ENCODE results near the gene SETD1B. TPM values are rescaled to one million over a fixed set of nuclear protein-coding genes. Genes with fewer than 3 reads are reported as not detected.

The SETD1B gene
- total RNA-seq, 2 experiments from 2014 or later, result 13.3 TPM

GRCh38 chr12:121764808-121765207, 39.0 kb upstream of the SETD1B start:
- H3K4me1 Mint-ChIP-seq (ENCODE audit: low read depth), result no peaks in the 10 kb centered on the region
- H3K36me3 Mint-ChIP-seq (ENCODE audit: low read depth), result peaks cover 7% of the 10 kb centered on the region
- POLR2A ChIA-PET, result no interaction called here
- ATAC-seq, result no peak
- no peak overlapping the region for H3K4me3 Mint-ChIP-seq
- TF ChIP-seq CTCF (IDR thresholded peaks at IDR 0.05), result no peak
- CTCF ChIA-PET, result interaction anchor here (0.7 to 3.2 kb wide), 2 partner anchors 8 to 12 kb away, joined by 4 to 13 read pairs; no protein-coding TSS in a partner anchor
- H3K27me3 Mint-ChIP-seq, result no peaks in the 10 kb centered on the region
- no peak overlapping the region for H3K27ac Mint-ChIP-seq
- no peak for DNase-seq
- no peaks in the 10 kb centered on the region for H3K9me3 Mint-ChIP-seq
- intact Hi-C loops (cut with micrococcal nuclease), result no loop called here

- intact Hi-C loops (cut with micrococcal nuclease), result no loop called here
- no peaks in the 10 kb centered on the region for H3K9me3 Mint-ChIP-seq
- peaks cover 7% of the 10 kb centered on the region for H3K36me3 Mint-ChIP-seq (ENCODE audit: low read depth)
- H3K4me3 Mint-ChIP-seq, result no peak overlapping the region
- peak; percentile 54 for ATAC-seq
- ChIA-PET CTCF (interaction anchor here (0.6 to 3.2 kb wide), 3 partner anchors 7 to 55 kb away, joined by 3 to 13 read pairs (median 4); no protein-coding TSS in a partner anchor), POLR2A (interaction anchor here (1.0 kb wide), 1 partner anchor 11 kb away, joined by 3 read pairs; no protein-coding TSS in a partner anchor)
- H3K27ac Mint-ChIP-seq, result no peak overlapping the region
- no peak for DNase-seq
- no peak for TF ChIP-seq CTCF (IDR thresholded peaks at IDR 0.05)
- no peaks in the 10 kb centered on the region for H3K4me1 Mint-ChIP-seq (ENCODE audit: low read depth)
- H3K27me3 Mint-ChIP-seq, result no peaks in the 10 kb centered on the region
Observed at GRCh38 chr12:121765573-121765972, 38.2 kb upstream of the SETD1B start.

GRCh38 chr12:121766290-121767039, 37.3 kb upstream of the SETD1B start:
- no peak overlapping the region for H3K27ac Mint-ChIP-seq
- ChIA-PET CTCF (interaction anchor here (1.8 kb wide), 1 partner anchor 28 kb away, joined by 5 read pairs; no protein-coding TSS in a partner anchor), POLR2A (interaction anchor here (1.0 to 1.3 kb wide), 2 partner anchors 10 to 33 kb away, joined by 3 read pairs; no protein-coding TSS in a partner anchor)
- no peaks in the 10 kb centered on the region for H3K9me3 Mint-ChIP-seq
- no peaks in the 10 kb centered on the region for H3K4me1 Mint-ChIP-seq (ENCODE audit: low read depth)
- H3K27me3 Mint-ChIP-seq, result no peaks in the 10 kb centered on the region
- H3K4me3 Mint-ChIP-seq, result no peak overlapping the region
- intact Hi-C loops (cut with micrococcal nuclease), result no loop called here
- peaks cover 7% of the 10 kb centered on the region for H3K36me3 Mint-ChIP-seq (ENCODE audit: low read depth)
- DNase-seq (peak; percentile 50), ATAC-seq (peak; percentile 86)
- TF ChIP-seq CTCF (IDR thresholded peaks at IDR 0.05), result no peak

GRCh38 chr12:121767525-121768016, 36.2 kb upstream of the SETD1B start:
- intact Hi-C loops (cut with micrococcal nuclease), result no loop called here
- no peak for ATAC-seq
- no peak for TF ChIP-seq CTCF (IDR thresholded peaks at IDR 0.05)
- Mint-ChIP-seq H3K27ac (no peak overlapping the region), H3K4me1 (ENCODE audit: low read depth) (peaks cover 1% of the 10 kb centered on the region), H3K4me3 (no peak overlapping the region), H3K9me3 (no peaks in the 10 kb centered on the region), H3K36me3 (ENCODE audit: low read depth) (peaks cover 3% of the 10 kb centered on the region), H3K27me3 (no peaks in the 10 kb centered on the region)
- POLR2A ChIA-PET, result interaction anchor here (0.5 to 1.3 kb wide), 2 partner anchors 11 to 32 kb away, joined by 3 read pairs; no protein-coding TSS in a partner anchor
- CTCF ChIA-PET, result interaction anchor here (1.1 to 1.8 kb wide), 2 partner anchors 27 to 44 kb away, joined by 5 read pairs; no protein-coding TSS in a partner anchor
- DNase-seq, result no peak

Measured in activated CD8-positive, alpha-beta T cell treated with anti-CD3 and anti-CD28 coated beads for 36 hours (primary cell).